Measurements from ENCODE around the gene CYB561D2.

GRCh38 chr3:50352781-50353180 lies 2.1 kb downstream of the CYB561D2 start:
- TF ChIP-seq, protein P1, sequence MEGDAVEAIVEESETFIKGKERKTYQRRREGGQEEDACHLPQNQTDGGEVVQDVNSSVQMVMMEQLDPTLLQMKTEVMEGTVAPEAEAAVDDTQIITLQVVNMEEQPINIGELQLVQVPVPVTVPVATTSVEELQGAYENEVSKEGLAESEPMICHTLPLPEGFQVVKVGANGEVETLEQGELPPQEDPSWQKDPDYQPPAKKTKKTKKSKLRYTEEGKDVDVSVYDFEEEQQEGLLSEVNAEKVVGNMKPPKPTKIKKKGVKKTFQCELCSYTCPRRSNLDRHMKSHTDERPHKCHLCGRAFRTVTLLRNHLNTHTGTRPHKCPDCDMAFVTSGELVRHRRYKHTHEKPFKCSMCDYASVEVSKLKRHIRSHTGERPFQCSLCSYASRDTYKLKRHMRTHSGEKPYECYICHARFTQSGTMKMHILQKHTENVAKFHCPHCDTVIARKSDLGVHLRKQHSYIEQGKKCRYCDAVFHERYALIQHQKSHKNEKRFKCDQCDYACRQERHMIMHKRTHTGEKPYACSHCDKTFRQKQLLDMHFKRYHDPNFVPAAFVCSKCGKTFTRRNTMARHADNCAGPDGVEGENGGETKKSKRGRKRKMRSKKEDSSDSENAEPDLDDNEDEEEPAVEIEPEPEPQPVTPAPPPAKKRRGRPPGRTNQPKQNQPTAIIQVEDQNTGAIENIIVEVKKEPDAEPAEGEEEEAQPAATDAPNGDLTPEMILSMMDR (IDR thresholded peaks at IDR 0.05; ENCODE audit: low read length) = peak; percentile 42; the same call in 1 of the 2 replicates
- no peak for TF ChIP-seq EZH2 (IDR thresholded peaks at IDR 0.05; ENCODE audit: borderline replicate concordance, low read length)
